ENCODE results near the gene ZNF318. TPM values are rescaled to one million over a fixed set of nuclear protein-coding genes. Genes with fewer than 3 reads are reported as not detected.

Gene ZNF318
- total RNA-seq, 1 experiment from 2014 or later = 23.8 TPM

DNA sequence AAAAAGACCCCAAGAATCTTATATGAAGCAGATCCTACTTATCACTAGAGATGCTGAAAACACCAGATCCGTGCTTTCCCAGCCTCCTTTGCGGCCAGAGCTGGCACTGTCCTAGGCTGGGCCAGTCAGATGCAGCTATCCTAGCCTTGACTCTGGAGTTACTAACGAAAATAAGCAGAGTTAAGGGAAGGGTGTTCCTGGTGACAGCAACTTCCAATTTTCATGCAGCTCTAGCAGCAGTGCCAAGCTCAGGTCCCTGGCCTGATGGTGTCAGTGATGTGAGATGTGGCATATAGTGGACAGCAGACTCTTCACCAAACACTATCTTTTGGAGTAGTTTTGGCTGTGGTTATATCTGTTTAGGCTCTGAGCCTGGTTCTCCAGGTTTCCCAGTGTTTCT lies 32.3 kb upstream of the ZNF318 start:
- CTCF ChIA-PET = no interaction called here
- H3K4me1 ChIP-seq (ENCODE audit: insufficient read depth, low read length, poor library complexity, severe bottlenecking) = no peaks in the 10 kb centered on the region
- no TSS peak for BruUV-seq (replicated peaks)
- POLR2A ChIA-PET (ENCODE audit: low non-redundant PET) = no interaction called here
- no peak for DNase-seq (ENCODE audit: low spot score)
- no peak overlapping the region for H3K4me3 ChIP-seq (ENCODE audit: low read depth, low read length, poor library complexity, severe bottlenecking)
- H3K9me3 ChIP-seq (ENCODE audit: low read depth, low read length, poor library complexity, severe bottlenecking) = no peaks in the 10 kb centered on the region
- TF ChIP-seq EZH2 (IDR thresholded peaks at IDR 0.05; ENCODE audit: borderline replicate concordance, low read depth, low read length, poor library complexity, severe bottlenecking) = no peak
- TF ChIP-seq, protein P1, sequence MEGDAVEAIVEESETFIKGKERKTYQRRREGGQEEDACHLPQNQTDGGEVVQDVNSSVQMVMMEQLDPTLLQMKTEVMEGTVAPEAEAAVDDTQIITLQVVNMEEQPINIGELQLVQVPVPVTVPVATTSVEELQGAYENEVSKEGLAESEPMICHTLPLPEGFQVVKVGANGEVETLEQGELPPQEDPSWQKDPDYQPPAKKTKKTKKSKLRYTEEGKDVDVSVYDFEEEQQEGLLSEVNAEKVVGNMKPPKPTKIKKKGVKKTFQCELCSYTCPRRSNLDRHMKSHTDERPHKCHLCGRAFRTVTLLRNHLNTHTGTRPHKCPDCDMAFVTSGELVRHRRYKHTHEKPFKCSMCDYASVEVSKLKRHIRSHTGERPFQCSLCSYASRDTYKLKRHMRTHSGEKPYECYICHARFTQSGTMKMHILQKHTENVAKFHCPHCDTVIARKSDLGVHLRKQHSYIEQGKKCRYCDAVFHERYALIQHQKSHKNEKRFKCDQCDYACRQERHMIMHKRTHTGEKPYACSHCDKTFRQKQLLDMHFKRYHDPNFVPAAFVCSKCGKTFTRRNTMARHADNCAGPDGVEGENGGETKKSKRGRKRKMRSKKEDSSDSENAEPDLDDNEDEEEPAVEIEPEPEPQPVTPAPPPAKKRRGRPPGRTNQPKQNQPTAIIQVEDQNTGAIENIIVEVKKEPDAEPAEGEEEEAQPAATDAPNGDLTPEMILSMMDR (conservative IDR thresholded peaks at IDR 0.05; ENCODE audit: low read depth, low read length) = no peak
- H3K27ac ChIP-seq (ENCODE audit: low read depth, low read length, poor library complexity, severe bottlenecking) = no peak overlapping the region
- intact Hi-C loops (cut with micrococcal nuclease; ENCODE audit: unreplicated experiment) = no loop called here
- no peaks in the 10 kb centered on the region for H3K27me3 ChIP-seq (replicated peaks; ENCODE audit: insufficient read depth, low read depth, low read length, poor library complexity)
- H3K36me3 ChIP-seq (ENCODE audit: insufficient read depth, low read length, poor library complexity, severe bottlenecking) = no peaks in the 10 kb centered on the region

DNA sequence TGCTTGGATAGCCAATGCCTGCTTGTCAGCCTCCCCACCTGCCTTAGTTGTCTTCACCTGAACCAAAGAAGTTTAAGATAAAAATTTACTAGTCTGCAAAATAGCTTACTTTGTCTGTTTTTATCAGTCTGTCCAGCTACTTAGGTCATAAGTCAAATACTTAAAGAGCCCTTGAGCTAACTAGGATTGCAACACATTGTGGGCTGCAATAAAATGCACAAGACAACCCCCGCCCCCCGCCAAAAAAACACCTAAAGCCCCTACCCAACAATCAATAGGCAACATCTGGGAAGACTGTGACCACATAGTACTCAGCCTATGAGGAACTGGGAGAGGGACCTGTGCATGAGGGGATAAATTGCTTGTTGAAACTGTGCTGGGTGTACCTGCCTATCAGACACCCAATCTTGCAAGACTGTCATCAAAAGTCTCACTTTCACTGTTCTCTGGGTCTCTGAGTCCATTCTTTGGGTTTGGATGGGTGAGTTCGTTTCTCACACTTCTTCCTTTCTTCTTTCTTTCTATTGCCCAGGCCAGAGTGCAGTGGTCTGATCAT lies 30.6 kb upstream of the ZNF318 start:
- DNase-seq (ENCODE audit: low spot score) = no peak
- ChIA-PET POLR2A (ENCODE audit: low non-redundant PET) (no interaction called here), CTCF (interaction anchor here (1.5 kb wide), 1 partner anchor 14 kb away, joined by 5 read pairs; no protein-coding TSS in a partner anchor)
- Histone ChIP-seq H3K4me3 (ENCODE audit: low read depth, low read length, poor library complexity, severe bottlenecking) (no peak overlapping the region), H3K4me1 (ENCODE audit: insufficient read depth, low read length, poor library complexity, severe bottlenecking) (no peaks in the 10 kb centered on the region), H3K36me3 (ENCODE audit: insufficient read depth, low read length, poor library complexity, severe bottlenecking) (no peaks in the 10 kb centered on the region), H3K9me3 (ENCODE audit: low read depth, low read length, poor library complexity, severe bottlenecking) (no peaks in the 10 kb centered on the region), H3K27me3 (replicated peaks; ENCODE audit: insufficient read depth, low read depth, low read length, poor library complexity) (no peaks in the 10 kb centered on the region), H3K27ac (ENCODE audit: low read depth, low read length, poor library complexity, severe bottlenecking) (no peak overlapping the region)
- no peak for TF ChIP-seq EZH2 (IDR thresholded peaks at IDR 0.05; ENCODE audit: borderline replicate concordance, low read depth, low read length, poor library complexity, severe bottlenecking)
- TF ChIP-seq, protein P1 (conservative IDR thresholded peaks at IDR 0.05; ENCODE audit: low read depth, low read length) = no peak
- BruUV-seq (replicated peaks) = no TSS peak
- intact Hi-C loops (cut with micrococcal nuclease; ENCODE audit: unreplicated experiment) = no loop called here

DNA sequence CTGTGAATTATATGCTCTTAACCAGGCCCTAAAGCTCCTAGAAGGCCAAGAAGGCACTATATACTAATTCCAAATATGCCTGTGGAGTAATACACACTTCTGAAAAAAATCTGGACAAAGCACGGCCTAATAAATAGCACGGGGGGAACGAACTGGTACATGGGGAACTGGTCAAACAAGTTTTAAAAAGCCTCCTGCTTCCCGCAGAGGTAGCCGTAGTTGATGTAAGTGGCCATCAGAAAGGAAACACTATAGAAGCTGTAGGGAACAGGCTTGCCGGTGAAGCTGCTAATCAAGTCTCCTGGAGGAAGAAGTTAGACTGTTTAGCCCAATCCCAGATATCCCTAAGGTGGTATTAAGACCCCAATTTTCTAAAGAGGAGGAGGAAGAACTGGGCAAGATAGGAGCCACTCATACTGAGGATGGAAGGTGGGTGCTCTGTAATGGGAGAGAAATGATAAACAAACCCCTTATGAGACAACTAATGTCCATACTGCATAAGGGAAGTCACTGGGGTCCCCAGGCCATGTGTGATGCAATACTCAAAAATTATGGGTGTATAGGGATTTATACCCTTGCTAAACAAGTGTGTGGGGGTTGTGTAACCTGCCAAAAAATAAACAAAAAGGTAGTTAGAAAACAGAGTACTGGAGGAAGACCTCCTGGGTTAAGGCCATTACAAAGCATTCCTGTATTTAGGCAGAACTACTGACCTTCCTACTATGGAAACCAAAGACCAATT lies 27.1 kb upstream of the ZNF318 start:
- intact Hi-C loops (cut with micrococcal nuclease; ENCODE audit: unreplicated experiment) = no loop called here
- no peaks in the 10 kb centered on the region for H3K36me3 ChIP-seq (ENCODE audit: insufficient read depth, low read length, poor library complexity, severe bottlenecking)
- no peak for DNase-seq (ENCODE audit: low spot score)
- BruUV-seq (replicated peaks) = no TSS peak
- ChIA-PET POLR2A (ENCODE audit: low non-redundant PET) (no interaction called here), CTCF (no interaction called here)
- no peak overlapping the region for H3K4me3 ChIP-seq (ENCODE audit: low read depth, low read length, poor library complexity, severe bottlenecking)
- H3K27me3 ChIP-seq (replicated peaks; ENCODE audit: insufficient read depth, low read depth, low read length, poor library complexity) = no peaks in the 10 kb centered on the region
- no peak overlapping the region for H3K27ac ChIP-seq (ENCODE audit: low read depth, low read length, poor library complexity, severe bottlenecking)
- TF ChIP-seq, protein P1 (conservative IDR thresholded peaks at IDR 0.05; ENCODE audit: low read depth, low read length) = no peak
- TF ChIP-seq EZH2 (IDR thresholded peaks at IDR 0.05; ENCODE audit: borderline replicate concordance, low read depth, low read length, poor library complexity, severe bottlenecking) = no peak
- H3K4me1 ChIP-seq (ENCODE audit: insufficient read depth, low read length, poor library complexity, severe bottlenecking) = no peaks in the 10 kb centered on the region
- no peaks in the 10 kb centered on the region for H3K9me3 ChIP-seq (ENCODE audit: low read depth, low read length, poor library complexity, severe bottlenecking)

Data from A673 (cell line).